WTC11 (cell line): ENCODE data around the gene POLR2M. TPM values are rescaled to one million over a fixed set of nuclear protein-coding genes. Genes with fewer than 3 reads are reported as not detected.

Experiments used
- ATAC-seq: fragments of 200-7000 bp; cut with Tn5 transposase; 2 replicates; pipeline ENCODE4 v1.10.0; 2021; ENCODE audit warnings: mild to moderate bottlenecking, moderate library complexity
- CTCF ChIA-PET: fragments of 300-600 bp; sonication (Branson Sonifier 250); formaldehyde crosslinking; loops from one replicate; lab custom pipeline; 2021; ENCODE audit warnings: antibody characterized with exemption; lab: Charles Lee
- POLR2A ChIA-PET: fragments of 350-600 bp; sonication (Branson Sonifier 250); formaldehyde crosslinking; loops from one replicate; lab custom pipeline; 2021; ENCODE audit warnings: antibody characterized with exemption; lab: Charles Lee
- DNase-seq: peaks from one replicate; pipeline ENCODE4 v3.0.0; 2021; ENCODE audit warnings: low spot score
- H3K27ac Mint-ChIP-seq: 2 replicates; pipeline ENCODE4 v1.8.0; 2021; ENCODE audit warnings: mixed read lengths
- H3K27me3 Mint-ChIP-seq: 2 replicates; pipeline ENCODE4 v1.8.0; 2021; ENCODE audit warnings: low read depth, mild to moderate bottlenecking, moderate library complexity, mixed read lengths
- H3K36me3 Mint-ChIP-seq: 2 replicates; pipeline ENCODE4 v1.8.0; 2021; ENCODE audit warnings: mixed read lengths
- H3K4me1 Mint-ChIP-seq: 2 replicates; pipeline ENCODE4 v1.8.0; 2022; ENCODE audit warnings: mixed read lengths
- H3K4me3 Mint-ChIP-seq: 2 replicates; pipeline ENCODE4 v1.8.0; 2021; ENCODE audit warnings: mild to moderate bottlenecking, moderate library complexity, mixed read lengths
- H3K9me3 Mint-ChIP-seq: 2 replicates; pipeline ENCODE4 v1.8.0; 2021; ENCODE audit warnings: mixed read lengths
- ATF6 ChIP-seq: sonication (generic); formaldehyde crosslinking; IDR thresholded peaks from 2 replicates; pipeline ENCODE4 v1.8.1; 2023; ENCODE audit warnings: mild to moderate bottlenecking, missing genetic modification reagents
- EMX1 ChIP-seq: fragments of 250-450 bp; sonication (Bioruptor Pico); IDR thresholded peaks from 2 replicates; pipeline ENCODE4 v1.8.0; 2021; ENCODE audit warnings: mild to moderate bottlenecking
- ETV6 ChIP-seq: sonication (generic); formaldehyde crosslinking; IDR thresholded peaks from 2 replicates; pipeline ENCODE4 v1.8.1; 2022; ENCODE audit warnings: mild to moderate bottlenecking, missing genetic modification reagents
- FOXP4 ChIP-seq: sonication (generic); formaldehyde crosslinking; IDR thresholded peaks from 2 replicates; pipeline ENCODE4 v1.8.0; 2022; ENCODE audit warnings: mild to moderate bottlenecking, missing genetic modification reagents
- GABPB1 ChIP-seq: sonication (generic); formaldehyde crosslinking; IDR thresholded peaks from 2 replicates; pipeline ENCODE4 v1.8.1; 2023; ENCODE audit warnings: mild to moderate bottlenecking, missing genetic modification reagents
- HMGA2 ChIP-seq: fragments of 250-450 bp; sonication (Bioruptor Pico); IDR thresholded peaks from 2 replicates; pipeline ENCODE4 v1.4.0; 2021; ENCODE audit warnings: mild to moderate bottlenecking, moderate library complexity
- JUN ChIP-seq: sonication (generic); formaldehyde crosslinking; IDR thresholded peaks from 2 replicates; pipeline ENCODE4 v1.8.0; 2023; ENCODE audit warnings: mild to moderate bottlenecking, missing genetic modification reagents
- NFE2L1 ChIP-seq: sonication (generic); formaldehyde crosslinking; IDR thresholded peaks from 2 replicates; pipeline ENCODE4 v1.8.1; 2023; ENCODE audit warnings: missing genetic modification reagents
- NFYB ChIP-seq: sonication (generic); formaldehyde crosslinking; conservative IDR thresholded peaks from 2 replicates; pipeline ENCODE4 v1.8.0; 2022; ENCODE audit warnings: low read depth, missing genetic modification reagents
- NR3C1 ChIP-seq: sonication (generic); formaldehyde crosslinking; conservative IDR thresholded peaks from 2 replicates; pipeline ENCODE4 v1.8.1; 2023; ENCODE audit warnings: low read depth, mild to moderate bottlenecking, missing genetic modification reagents
- SMAD3 ChIP-seq: sonication (generic); formaldehyde crosslinking; IDR thresholded peaks from 2 replicates; pipeline ENCODE4 v1.8.0; 2022; ENCODE audit warnings: missing genetic modification reagents, mild to moderate bottlenecking, borderline replicate concordance
- SOX15 ChIP-seq: fragments of 250-450 bp; sonication (Bioruptor Pico); IDR thresholded peaks from 2 replicates; pipeline ENCODE4 v1.9.0; 2021; ENCODE audit warnings: mild to moderate bottlenecking
- USF1 ChIP-seq: sonication (generic); formaldehyde crosslinking; IDR thresholded peaks from 2 replicates; pipeline ENCODE4 v1.8.0; 2022; ENCODE audit warnings: mild to moderate bottlenecking, missing genetic modification reagents
- ZBTB43 ChIP-seq: sonication (generic); formaldehyde crosslinking; IDR thresholded peaks from 2 replicates; pipeline ENCODE4 v1.8.1; 2023; ENCODE audit warnings: mild to moderate bottlenecking, missing genetic modification reagents
- ZNF232 ChIP-seq: sonication (generic); formaldehyde crosslinking; IDR thresholded peaks from 2 replicates; pipeline ENCODE4 v1.8.0; 2022; ENCODE audit warnings: mild to moderate bottlenecking, missing genetic modification reagents
- ZNF263 ChIP-seq: sonication (generic); formaldehyde crosslinking; IDR thresholded peaks from 2 replicates; pipeline ENCODE4 v1.8.1; 2022; ENCODE audit warnings: low read depth, mild to moderate bottlenecking, moderate library complexity, missing genetic modification reagents
- ZNF281 ChIP-seq: sonication (generic); formaldehyde crosslinking; IDR thresholded peaks from 2 replicates; pipeline ENCODE4 v1.8.0; 2023; ENCODE audit warnings: mild to moderate bottlenecking, missing genetic modification reagents
- ZNF423 ChIP-seq: fragments of 250-450 bp; sonication (Bioruptor Pico); IDR thresholded peaks from 2 replicates; pipeline ENCODE4 v2.1.2; 2022; ENCODE audit warnings: mild to moderate bottlenecking, moderate library complexity
- total RNA-seq: library from RNA; stranded (reverse); gene quantifications from 3 replicates; pipeline ENCODE4 v1.2.3, GENCODE V29; 2021
- TF ChIP-seq, protein P1 (sequence below): fragments of 250-450 bp; sonication (Bioruptor Pico); IDR thresholded peaks from 2 replicates; pipeline ENCODE4 v1.9.0; 2021; ENCODE audit warnings: mild to moderate bottlenecking, borderline replicate concordance
- TF ChIP-seq, protein P2 (sequence below): sonication (generic); formaldehyde crosslinking; IDR thresholded peaks from 2 replicates; pipeline ENCODE4 v1.8.1; 2022; ENCODE audit warnings: mild to moderate bottlenecking, missing genetic modification reagents, moderate library complexity, borderline replicate concordance

Gene POLR2M
- total RNA-seq, 1 experiment from 2014 or later, result 84.4 TPM

DNA sequence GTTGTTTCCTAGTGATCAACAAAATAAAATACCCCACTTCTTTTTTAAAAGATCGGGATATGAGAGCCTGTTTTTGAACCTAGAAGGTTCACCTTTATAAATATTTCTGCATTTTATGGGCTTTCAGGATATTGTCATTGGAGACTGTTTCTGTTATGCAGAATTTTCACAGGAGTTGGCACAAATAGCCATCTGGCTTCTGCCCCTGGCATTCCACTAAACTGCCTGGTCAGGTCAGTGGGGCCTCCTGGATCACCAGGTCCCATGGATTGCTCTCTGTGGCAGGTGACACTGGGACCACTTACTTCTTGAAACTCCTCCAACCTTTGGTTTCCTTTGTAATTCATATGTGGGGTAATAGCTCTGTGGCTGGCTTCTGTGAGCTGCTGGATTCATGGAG lies 25.5 kb upstream of the POLR2M start:
- no peak for TF ChIP-seq ZNF263 (CRISPR knock-in tag)
- TF ChIP-seq, all 79 proteins: peak for 0
- H3K36me3 Mint-ChIP-seq, result no peaks in the 10 kb centered on the region
- ChIA-PET CTCF (no interaction called here), POLR2A (interaction anchor here (1.0 kb wide), 1 partner anchor 12 kb away, joined by 3 read pairs; no protein-coding TSS in a partner anchor)
- no peak for DNase-seq
- H3K4me3 Mint-ChIP-seq, result no peak overlapping the region
- ATAC-seq, result no peak
- H3K9me3 Mint-ChIP-seq, result peaks cover 4% of the 10 kb centered on the region
- H3K27ac Mint-ChIP-seq, result no peak overlapping the region
- no peaks in the 10 kb centered on the region for H3K4me1 Mint-ChIP-seq
- H3K27me3 Mint-ChIP-seq, result peaks cover 5% of the 10 kb centered on the region

- Mint-ChIP-seq H3K4me3 (no peak overlapping the region), H3K4me1 (no peaks in the 10 kb centered on the region), H3K27ac (no peak overlapping the region), H3K9me3 (peaks cover 4% of the 10 kb centered on the region), H3K27me3 (peaks cover 5% of the 10 kb centered on the region), H3K36me3 (no peaks in the 10 kb centered on the region)
- no peak for ATAC-seq
- POLR2A ChIA-PET, result no interaction called here
- DNase-seq, result no peak
- CTCF ChIA-PET, result no interaction called here
- TF ChIP-seq ZNF423 (CRISPR knock-in tag) (no peak), GABPB1 (no peak), EMX1 (CRISPR knock-in tag) (no peak), USF1 (no peak), ZNF232 (CRISPR knock-in tag) (no peak), HMGA2 (no peak), NFYB (CRISPR knock-in tag) (no peak), ZNF281 (CRISPR knock-in tag) (no peak), NFE2L1 (CRISPR knock-in tag) (no peak), SMAD3 (CRISPR knock-in tag) (no peak), ATF6 (CRISPR knock-in tag) (no peak), JUN (CRISPR knock-in tag) (no peak), ZBTB43 (CRISPR knock-in tag) (no peak), SOX15 (no peak), NR3C1 (no peak), FOXP4 (CRISPR knock-in tag) (no peak), ETV6 (CRISPR knock-in tag) (no peak)
- TF ChIP-seq, protein P1, sequence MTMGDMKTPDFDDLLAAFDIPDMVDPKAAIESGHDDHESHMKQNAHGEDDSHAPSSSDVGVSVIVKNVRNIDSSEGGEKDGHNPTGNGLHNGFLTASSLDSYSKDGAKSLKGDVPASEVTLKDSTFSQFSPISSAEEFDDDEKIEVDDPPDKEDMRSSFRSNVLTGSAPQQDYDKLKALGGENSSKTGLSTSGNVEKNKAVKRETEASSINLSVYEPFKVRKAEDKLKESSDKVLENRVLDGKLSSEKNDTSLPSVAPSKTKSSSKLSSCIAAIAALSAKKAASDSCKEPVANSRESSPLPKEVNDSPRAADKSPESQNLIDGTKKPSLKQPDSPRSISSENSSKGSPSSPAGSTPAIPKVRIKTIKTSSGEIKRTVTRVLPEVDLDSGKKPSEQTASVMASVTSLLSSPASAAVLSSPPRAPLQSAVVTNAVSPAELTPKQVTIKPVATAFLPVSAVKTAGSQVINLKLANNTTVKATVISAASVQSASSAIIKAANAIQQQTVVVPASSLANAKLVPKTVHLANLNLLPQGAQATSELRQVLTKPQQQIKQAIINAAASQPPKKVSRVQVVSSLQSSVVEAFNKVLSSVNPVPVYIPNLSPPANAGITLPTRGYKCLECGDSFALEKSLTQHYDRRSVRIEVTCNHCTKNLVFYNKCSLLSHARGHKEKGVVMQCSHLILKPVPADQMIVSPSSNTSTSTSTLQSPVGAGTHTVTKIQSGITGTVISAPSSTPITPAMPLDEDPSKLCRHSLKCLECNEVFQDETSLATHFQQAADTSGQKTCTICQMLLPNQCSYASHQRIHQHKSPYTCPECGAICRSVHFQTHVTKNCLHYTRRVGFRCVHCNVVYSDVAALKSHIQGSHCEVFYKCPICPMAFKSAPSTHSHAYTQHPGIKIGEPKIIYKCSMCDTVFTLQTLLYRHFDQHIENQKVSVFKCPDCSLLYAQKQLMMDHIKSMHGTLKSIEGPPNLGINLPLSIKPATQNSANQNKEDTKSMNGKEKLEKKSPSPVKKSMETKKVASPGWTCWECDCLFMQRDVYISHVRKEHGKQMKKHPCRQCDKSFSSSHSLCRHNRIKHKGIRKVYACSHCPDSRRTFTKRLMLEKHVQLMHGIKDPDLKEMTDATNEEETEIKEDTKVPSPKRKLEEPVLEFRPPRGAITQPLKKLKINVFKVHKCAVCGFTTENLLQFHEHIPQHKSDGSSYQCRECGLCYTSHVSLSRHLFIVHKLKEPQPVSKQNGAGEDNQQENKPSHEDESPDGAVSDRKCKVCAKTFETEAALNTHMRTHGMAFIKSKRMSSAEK, result no peak
- TF ChIP-seq, protein P2, sequence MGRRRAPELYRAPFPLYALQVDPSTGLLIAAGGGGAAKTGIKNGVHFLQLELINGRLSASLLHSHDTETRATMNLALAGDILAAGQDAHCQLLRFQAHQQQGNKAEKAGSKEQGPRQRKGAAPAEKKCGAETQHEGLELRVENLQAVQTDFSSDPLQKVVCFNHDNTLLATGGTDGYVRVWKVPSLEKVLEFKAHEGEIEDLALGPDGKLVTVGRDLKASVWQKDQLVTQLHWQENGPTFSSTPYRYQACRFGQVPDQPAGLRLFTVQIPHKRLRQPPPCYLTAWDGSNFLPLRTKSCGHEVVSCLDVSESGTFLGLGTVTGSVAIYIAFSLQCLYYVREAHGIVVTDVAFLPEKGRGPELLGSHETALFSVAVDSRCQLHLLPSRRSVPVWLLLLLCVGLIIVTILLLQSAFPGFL, result no peak
Observed at GRCh38 chr15:57683481-57683880, 23.0 kb upstream of the POLR2M start.
